Astrocyte (in vitro differentiated cells and primary cell): ENCODE measurements around the gene ANTXR1. TPM values are rescaled to one million over a fixed set of nuclear protein-coding genes. Genes with fewer than 3 reads are reported as not detected.

Experiments
- DNase-seq: peaks from one replicate; pipeline ENCODE4 v3.0.0-alpha.2; 2010; ENCODE audit warnings: low read depth
- FAIRE-seq: peaks from 2 replicates; lab custom pipeline; 2011; peaks lifted over from hg19 to GRCh38; lab: Jason Lieb, UNC
- H2AFZ ChIP-seq: 2 replicates; pipeline ENCODE4 v1.6.0; 2012; ENCODE audit warnings: low read depth, low read length, inconsistent platforms
- H3K27ac ChIP-seq: 2 replicates; pipeline ENCODE4 v1.5.1; 2011; ENCODE audit warnings: low read depth, low read length, inconsistent platforms
- H3K27me3 ChIP-seq: 2 replicates; pipeline ENCODE4 v1.6.0; 2011; ENCODE audit warnings: low read length, inconsistent platforms; ENCODE audit not compliant: insufficient read depth
- H3K36me3 ChIP-seq: 2 replicates; pipeline ENCODE4 v1.5.1; 2011; ENCODE audit warnings: low read length, inconsistent platforms; ENCODE audit not compliant: insufficient read depth
- H3K4me1 ChIP-seq: 2 replicates; pipeline ENCODE4 v1.5.1; 2011; ENCODE audit warnings: low read length, inconsistent platforms; ENCODE audit not compliant: insufficient read depth
- H3K4me2 ChIP-seq: 2 replicates; pipeline ENCODE4 v1.6.0; 2012; ENCODE audit warnings: low read length, inconsistent platforms
- H3K4me3 ChIP-seq: 2 replicates; pipeline ENCODE4 v1.5.1; 2011; ENCODE audit warnings: low read depth, mild to moderate bottlenecking, low read length, inconsistent platforms; ENCODE audit not compliant: insufficient read depth
- H3K79me2 ChIP-seq: 2 replicates; pipeline ENCODE4 v1.6.0; 2012; ENCODE audit warnings: mild to moderate bottlenecking, low read length, inconsistent platforms; ENCODE audit not compliant: insufficient read depth
- H3K9ac ChIP-seq: 2 replicates; pipeline ENCODE4 v1.6.0; 2012; ENCODE audit warnings: mild to moderate bottlenecking, low read length, inconsistent platforms
- H3K9me3 ChIP-seq: 2 replicates; pipeline ENCODE4 v1.5.1; 2012; ENCODE audit warnings: low read depth, mild to moderate bottlenecking, low read length, inconsistent platforms; ENCODE audit not compliant: insufficient read depth
- H4K20me1 ChIP-seq: 2 replicates; pipeline ENCODE4 v1.6.0; 2012; ENCODE audit warnings: low read length, inconsistent platforms; ENCODE audit not compliant: insufficient read depth
- H3K27ac Mint-ChIP-seq: one replicate; pipeline ENCODE4 v1.8.0; 2021; ENCODE audit warnings: mild to moderate bottlenecking, mixed read lengths; ENCODE audit not compliant: unreplicated experiment
- H3K27me3 Mint-ChIP-seq: one replicate; pipeline ENCODE4 v1.8.0; 2021; ENCODE audit warnings: low read depth, mixed read lengths; ENCODE audit not compliant: unreplicated experiment
- H3K36me3 Mint-ChIP-seq: one replicate; pipeline ENCODE4 v1.8.0; 2021; ENCODE audit warnings: low read depth, mixed read lengths; ENCODE audit not compliant: unreplicated experiment
- H3K4me1 Mint-ChIP-seq: one replicate; pipeline ENCODE4 v1.8.0; 2021; ENCODE audit warnings: low read depth, mixed read lengths; ENCODE audit not compliant: unreplicated experiment
- H3K4me3 Mint-ChIP-seq: one replicate; pipeline ENCODE4 v1.8.0; 2021; ENCODE audit warnings: mild to moderate bottlenecking, moderate library complexity, mixed read lengths; ENCODE audit not compliant: unreplicated experiment
- H3K9me3 Mint-ChIP-seq: one replicate; pipeline ENCODE4 v1.8.0; 2021; ENCODE audit warnings: mild to moderate bottlenecking, mixed read lengths; ENCODE audit not compliant: unreplicated experiment
- EZH2 ChIP-seq: IDR thresholded peaks from 2 replicates; pipeline ENCODE4 v1.6.1; 2012; ENCODE audit warnings: mild to moderate bottlenecking, low read length, inconsistent platforms; ENCODE audit not compliant: insufficient read depth
- total RNA-seq: library from RNA; stranded (reverse); gene quantifications from 2 replicates; pipeline ENCODE4 v1.2.1, GENCODE V29; 2021
- TF ChIP-seq, protein P1 (sequence below): IDR thresholded peaks from 2 replicates; pipeline ENCODE4 v1.5.1; 2011; ENCODE audit warnings: low read depth, mild to moderate bottlenecking, inconsistent platforms, low read length, moderate library complexity; ENCODE audit not compliant: insufficient read depth

The ANTXR1 gene
- total RNA-seq, 1 donor from 2014 or later, result 67.8 TPM

DNA sequence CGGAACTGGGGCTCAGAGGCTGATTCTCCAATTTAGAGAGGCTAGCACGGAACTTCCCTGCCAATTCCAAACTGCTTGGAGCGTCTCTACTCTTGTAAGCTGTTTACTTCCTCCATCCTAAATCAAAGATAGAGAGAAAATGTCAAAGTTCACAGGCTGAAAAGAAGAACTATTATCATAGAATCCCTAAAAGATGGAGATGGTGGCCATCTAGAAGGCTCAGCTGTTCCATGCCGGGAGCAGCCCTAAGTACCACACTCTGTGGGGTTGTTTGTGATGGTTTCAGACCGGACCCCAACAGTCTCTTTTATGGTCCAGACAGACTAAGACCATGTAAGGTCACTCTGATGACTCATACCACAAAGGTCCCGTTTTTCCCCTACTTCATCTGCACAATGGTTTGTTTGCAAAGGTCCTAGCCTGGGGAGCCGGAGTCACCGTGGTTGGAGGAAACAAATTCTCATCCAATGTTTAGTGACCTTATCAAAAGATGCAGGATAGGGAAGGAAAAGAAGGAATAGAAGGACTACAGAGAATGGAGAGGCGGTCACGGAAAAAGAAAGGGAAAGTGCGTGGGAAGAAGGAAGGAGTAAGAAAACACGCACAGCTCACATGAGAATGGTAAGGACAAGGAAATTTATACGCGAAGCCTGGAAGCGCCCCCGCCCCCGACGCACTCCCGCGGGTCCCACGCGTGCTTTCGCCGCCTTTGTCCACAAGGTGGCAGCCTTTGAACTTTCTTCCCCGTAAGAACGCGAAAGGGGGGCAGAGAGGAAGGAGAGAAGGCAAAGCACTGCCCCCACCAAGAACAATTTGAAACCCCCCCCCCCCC lies 453 bp upstream of the ANTXR1 start:
- peak overlapping the region; percentile 6 for H3K27ac Mint-ChIP-seq

DNA sequence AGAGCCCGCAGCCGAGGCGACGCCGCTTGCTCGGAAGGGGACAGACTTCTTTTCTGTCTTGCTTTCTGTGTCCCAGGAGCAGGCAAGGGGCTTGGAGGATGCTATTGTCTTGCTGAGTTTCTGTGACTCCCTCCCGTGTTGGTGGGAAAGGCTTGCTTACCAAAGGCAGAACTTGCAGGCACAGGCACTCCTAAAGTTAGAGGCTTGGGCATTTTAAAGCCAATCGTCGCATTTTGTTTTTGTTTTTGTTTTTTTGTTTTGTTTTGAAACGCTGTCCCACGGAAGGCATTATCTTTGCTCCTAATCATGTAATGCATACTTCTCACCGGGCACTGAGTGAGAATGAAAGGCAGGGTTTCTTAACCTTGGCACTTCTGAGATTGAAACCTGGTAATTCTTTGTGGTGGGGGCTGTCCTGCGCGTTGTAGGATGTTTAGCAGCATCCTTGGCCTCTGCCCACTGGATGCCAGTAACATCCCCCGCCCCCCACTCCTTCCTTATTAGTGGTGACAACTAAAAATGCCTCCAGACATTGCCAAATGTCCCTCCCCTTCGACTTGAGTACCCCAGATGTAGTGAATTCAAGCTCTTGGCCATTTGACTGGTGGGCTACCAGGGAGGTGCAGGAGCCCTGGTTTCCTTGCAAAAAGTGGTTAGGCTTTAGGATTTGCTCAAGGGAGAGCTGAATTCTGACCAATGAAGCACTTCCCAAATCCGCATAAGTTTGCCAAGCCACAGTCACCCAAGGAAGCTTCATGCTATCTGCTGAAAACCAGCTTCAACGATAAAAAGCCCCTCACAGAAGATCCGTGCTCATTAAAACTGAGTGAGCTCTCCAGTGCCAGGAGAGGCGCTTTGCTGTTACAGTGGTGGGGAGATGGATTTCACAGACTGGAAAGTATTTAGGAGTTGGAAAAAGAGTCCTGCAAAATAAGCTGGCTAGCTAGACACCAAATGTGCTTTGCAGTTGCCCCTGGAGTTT lies 1.2 kb downstream of the ANTXR1 start:
- Mint-ChIP-seq H3K9me3 (no peaks in the 10 kb centered on the region), H3K4me3 (peak overlapping the region; percentile 97), H3K4me1 (peaks cover 34% of the 10 kb centered on the region), H3K27me3 (no peaks in the 10 kb centered on the region), H3K36me3 (peaks cover 4% of the 10 kb centered on the region), H3K27ac (no peak overlapping the region)
- FAIRE-seq (no peak), DNase-seq (peak; percentile 48)
- peak overlapping the region; percentile 74 for H3K27ac ChIP-seq
- peak overlapping the region; percentile 94 for H3K9ac ChIP-seq
- no peaks in the 10 kb centered on the region for H3K27me3 ChIP-seq
- H3K4me1 ChIP-seq, result peaks cover 18% of the 10 kb centered on the region
- peaks cover 57% of the 10 kb centered on the region for H3K79me2 ChIP-seq
- peak overlapping the region; percentile 92 for H2AFZ ChIP-seq
- TF ChIP-seq, protein P1, sequence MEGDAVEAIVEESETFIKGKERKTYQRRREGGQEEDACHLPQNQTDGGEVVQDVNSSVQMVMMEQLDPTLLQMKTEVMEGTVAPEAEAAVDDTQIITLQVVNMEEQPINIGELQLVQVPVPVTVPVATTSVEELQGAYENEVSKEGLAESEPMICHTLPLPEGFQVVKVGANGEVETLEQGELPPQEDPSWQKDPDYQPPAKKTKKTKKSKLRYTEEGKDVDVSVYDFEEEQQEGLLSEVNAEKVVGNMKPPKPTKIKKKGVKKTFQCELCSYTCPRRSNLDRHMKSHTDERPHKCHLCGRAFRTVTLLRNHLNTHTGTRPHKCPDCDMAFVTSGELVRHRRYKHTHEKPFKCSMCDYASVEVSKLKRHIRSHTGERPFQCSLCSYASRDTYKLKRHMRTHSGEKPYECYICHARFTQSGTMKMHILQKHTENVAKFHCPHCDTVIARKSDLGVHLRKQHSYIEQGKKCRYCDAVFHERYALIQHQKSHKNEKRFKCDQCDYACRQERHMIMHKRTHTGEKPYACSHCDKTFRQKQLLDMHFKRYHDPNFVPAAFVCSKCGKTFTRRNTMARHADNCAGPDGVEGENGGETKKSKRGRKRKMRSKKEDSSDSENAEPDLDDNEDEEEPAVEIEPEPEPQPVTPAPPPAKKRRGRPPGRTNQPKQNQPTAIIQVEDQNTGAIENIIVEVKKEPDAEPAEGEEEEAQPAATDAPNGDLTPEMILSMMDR, result peak; percentile 16
- TF ChIP-seq EZH2, result no peak
- H3K36me3 ChIP-seq, result no peaks in the 10 kb centered on the region
- no peaks in the 10 kb centered on the region for H3K9me3 ChIP-seq
- H4K20me1 ChIP-seq, result peaks cover 40% of the 10 kb centered on the region
- H3K4me3 ChIP-seq, result peak overlapping the region; percentile 97
- peak overlapping the region; percentile 99 for H3K4me2 ChIP-seq

More for the DNA sequence above, 453 bp upstream of the ANTXR1 start:
- Mint-ChIP-seq H3K27me3 (no peaks in the 10 kb centered on the region), H3K9me3 (no peaks in the 10 kb centered on the region), H3K4me1 (peaks cover 27% of the 10 kb centered on the region), H3K4me3 (peak overlapping the region; percentile 97), H3K36me3 (peaks cover 4% of the 10 kb centered on the region)
- peak; percentile 9 for FAIRE-seq
- peaks cover 41% of the 10 kb centered on the region for H3K79me2 ChIP-seq
- TF ChIP-seq EZH2, result no peak
- TF ChIP-seq, protein P1, result peak; percentile 57
- H4K20me1 ChIP-seq, result peaks cover 25% of the 10 kb centered on the region
- no peaks in the 10 kb centered on the region for H3K27me3 ChIP-seq
- H2AFZ ChIP-seq, result peak overlapping the region; percentile 92
- H3K9ac ChIP-seq, result peak overlapping the region; percentile 94
- H3K4me3 ChIP-seq, result peak overlapping the region; percentile 97
- H3K36me3 ChIP-seq, result no peaks in the 10 kb centered on the region
- no peaks in the 10 kb centered on the region for H3K9me3 ChIP-seq
- peaks cover 14% of the 10 kb centered on the region for H3K4me1 ChIP-seq
- no peak overlapping the region for H3K27ac ChIP-seq
- peak overlapping the region; percentile 99 for H3K4me2 ChIP-seq
- DNase-seq, result peak; percentile 40
